Measurements from ENCODE around the gene CNIH1.
"Not testable (repeated sequence)": the region's sequence is repeated elsewhere in the genome, so short reads cannot be mapped to it uniquely, and the experiment has no call there.

CNIH1 gene

DNA sequence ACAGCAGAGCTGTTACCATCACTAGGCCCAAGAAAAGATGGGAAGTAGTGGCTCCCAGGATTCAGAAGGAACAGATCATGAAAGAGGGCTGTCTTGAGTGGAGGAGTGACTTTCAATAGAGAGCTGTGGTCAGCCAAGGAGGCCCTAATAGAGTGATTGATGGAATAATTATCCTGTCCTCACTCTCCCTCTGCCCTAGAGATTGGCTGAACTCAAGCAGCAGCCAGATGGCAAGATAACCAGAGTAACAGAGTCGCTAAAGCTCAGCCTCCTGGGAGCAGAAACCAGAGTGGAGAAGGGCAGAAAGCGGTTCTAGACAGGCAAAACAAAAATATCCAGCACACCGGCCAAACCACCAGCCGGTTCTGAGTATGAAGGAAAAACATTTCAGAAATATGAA is 24.5 kb upstream of the CNIH1 start:
- DNase-seq = peak; percentile 98

- DNase-seq = no peak
These were observed 20.9 kb upstream of the CNIH1 start for GRCh38 chr14:54462048-54462447.

- no peak for DNase-seq
These were observed 17.9 kb upstream of the CNIH1 start for GRCh38 chr14:54459106-54459505.

DNA sequence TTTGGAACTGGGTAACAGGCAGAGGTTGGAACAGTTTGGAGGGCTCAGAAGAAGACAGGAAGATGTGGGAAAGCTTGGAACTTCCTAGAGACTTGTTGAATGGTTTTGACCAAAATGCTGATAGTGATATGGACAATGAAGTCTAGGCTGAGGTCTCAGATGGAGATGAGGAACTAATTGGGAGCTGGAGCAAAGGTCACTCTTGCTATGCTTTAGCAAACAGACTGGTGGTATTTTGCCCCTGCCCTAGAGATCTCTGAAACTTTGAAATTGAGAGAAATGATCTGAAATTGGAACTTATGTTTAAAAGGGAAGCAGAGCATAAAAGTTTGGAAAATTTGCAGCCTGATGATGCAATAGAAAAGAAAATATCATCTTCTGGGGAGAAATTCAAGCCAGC is 17.4 kb upstream of the CNIH1 start:
- not testable (repeated sequence) for DNase-seq

GRCh38 chr14:54457609-54457996 is 16.4 kb upstream of the CNIH1 start:
- DNase-seq = no peak

DNA sequence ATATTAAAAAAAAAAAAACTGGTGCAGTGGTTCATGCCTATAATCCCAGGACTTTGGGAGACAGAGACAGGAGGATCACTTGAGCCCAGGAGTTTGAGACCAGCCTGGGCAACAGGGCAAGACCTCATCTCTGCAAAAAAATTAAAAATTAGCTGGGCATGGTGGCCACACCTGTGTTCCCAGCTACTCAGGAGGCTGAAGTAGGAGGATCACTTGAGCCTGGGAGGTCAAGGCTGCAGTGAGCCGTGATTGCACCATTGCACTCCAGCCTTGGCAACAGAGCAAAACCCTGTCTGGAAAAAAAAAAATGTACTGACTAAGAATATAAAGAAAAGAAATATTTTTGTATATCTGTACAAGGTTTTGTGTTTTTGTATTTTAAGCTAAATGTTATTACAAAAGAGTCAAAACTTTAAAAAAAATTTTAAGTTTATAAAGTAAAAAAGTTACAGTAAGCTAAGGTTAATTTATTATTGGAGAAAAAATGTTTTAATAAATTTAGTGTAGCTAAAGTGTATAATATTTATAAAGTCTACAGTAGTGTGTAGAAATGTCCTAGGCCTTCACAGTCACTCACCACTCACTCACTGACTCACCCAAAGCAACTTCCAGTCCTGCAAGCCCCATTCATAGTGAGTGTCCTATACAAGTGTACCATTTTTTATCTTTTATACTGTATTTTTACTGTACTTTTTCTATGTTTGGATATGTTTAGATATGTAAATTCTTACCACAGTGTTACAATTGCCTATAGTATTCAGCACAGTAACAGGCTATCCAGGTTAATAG is 15.8 kb upstream of the CNIH1 start:
- DNase-seq = not testable (repeated sequence)

GRCh38 chr14:54455363-54455762 is 14.2 kb upstream of the CNIH1 start:
- no peak for DNase-seq

DNA sequence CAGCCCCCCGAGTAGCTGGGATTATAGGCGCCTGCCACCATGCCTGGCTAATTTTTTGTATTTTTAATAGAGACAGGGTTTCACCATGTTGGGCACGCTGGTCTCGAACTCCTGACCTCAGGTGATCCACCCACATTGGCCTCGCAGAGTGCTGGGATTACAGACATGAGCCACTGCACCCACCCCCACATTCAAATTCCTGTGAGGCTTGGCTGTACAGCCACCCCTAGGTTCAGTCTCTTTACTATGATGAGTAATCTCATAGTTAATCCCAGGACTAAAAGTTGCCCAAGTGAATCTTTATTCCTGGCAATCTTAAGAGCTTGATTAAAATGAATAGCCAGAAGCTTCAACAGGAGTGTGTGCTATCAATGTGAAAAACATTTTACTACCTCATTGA is 12.8 kb upstream of the CNIH1 start:
- DNase-seq = not testable (repeated sequence)

GRCh38 chr14:54453252-54453651 is 12.1 kb upstream of the CNIH1 start:
- no peak for DNase-seq

DNA sequence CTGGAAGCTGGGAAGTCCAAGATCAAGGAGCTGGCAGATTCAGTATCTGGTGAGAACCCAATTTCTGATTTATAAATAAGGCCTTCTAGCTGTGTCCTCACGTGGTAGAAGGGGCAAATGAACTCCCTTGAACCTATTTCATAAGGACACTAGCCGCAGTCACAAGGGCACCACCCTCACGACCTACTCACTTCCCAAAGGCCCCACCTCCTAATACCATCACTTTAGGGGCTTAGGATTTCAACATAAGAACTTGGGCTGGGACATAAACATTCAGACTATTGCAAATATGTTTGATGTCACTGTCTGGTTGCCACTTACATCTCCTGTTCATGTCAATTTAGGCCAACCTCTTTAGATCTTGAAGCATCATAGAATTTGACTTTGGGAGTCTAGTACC is 10.8 kb upstream of the CNIH1 start:
- DNase-seq = no peak

- DNase-seq = no peak
These were observed 10.0 kb upstream of the CNIH1 start for GRCh38 chr14:54451121-54451601.

GRCh38 chr14:54450535-54450934 is 9.4 kb upstream of the CNIH1 start:
- DNase-seq = no peak

- no peak for DNase-seq
These were observed 6.1 kb upstream of the CNIH1 start for GRCh38 chr14:54447231-54447692.

DNA sequence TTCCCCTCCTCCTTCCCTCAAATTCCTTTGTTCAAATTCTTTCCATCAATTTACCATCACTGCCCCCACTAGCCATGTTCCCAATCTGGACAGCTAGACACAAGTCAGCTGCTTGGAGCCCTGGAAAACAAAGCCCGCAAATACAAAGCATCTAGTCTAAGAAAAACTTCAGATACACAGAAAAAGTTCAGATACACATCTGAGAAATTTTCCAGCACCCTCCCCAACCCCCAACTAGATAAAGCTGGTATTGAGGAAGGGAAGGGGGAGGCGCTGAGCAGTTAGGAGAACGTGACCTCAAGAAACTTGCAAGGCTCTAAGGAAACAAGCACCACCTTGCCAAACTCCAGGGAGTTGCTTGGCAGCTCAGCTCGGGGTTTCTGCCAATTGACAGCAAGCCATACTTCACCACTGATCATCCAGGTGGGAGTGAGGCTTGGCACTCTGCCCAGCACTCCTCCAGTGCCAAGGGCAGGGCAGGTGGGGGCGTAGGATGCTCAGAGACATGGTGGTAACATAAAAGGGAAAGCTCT is 5.1 kb upstream of the CNIH1 start:
- DNase-seq = no peak

GRCh38 chr14:54444681-54445080 is 3.5 kb upstream of the CNIH1 start:
- no peak for DNase-seq

DNA sequence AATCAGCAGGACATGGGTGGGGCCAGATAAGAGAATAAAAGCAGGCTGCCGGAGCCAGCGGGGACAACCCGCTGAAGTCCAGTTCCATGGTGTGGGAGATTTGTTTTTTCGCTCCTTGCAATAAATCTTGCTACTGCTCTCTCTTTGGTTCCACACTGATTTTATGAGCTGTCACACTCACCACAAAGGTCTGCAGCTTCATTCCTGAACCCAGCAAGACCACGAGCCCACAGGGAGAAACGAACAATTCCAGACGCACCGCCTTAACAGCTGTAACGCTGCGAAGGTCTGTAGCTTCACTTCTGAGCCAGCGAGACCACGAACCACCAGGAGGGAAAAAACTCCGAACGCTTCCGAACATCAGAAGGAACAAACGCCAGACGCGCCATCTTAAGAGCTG is 2.8 kb upstream of the CNIH1 start:
- DNase-seq = no peak

DNA sequence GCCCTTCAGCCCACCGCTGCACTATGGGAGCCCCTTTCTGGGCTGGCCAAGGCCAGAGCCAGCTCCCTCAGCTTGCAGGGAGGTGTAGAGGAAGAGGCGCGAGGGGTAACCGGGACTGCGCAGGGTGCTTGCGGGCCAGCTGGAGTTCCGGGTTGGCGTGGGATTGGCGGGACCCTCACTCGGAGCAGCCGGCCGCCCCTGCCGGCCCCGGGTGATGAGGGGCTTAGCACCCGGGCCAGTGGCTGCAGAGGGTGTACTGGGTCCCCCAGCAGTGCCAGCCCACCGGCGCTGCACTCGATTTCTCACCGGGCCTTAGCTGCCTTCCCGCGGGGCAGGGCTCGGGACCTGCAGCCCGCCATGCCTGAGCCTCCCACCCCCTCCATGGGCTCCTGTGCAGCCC is 1.8 kb upstream of the CNIH1 start:
- DNase-seq = not testable (repeated sequence)

DNA sequence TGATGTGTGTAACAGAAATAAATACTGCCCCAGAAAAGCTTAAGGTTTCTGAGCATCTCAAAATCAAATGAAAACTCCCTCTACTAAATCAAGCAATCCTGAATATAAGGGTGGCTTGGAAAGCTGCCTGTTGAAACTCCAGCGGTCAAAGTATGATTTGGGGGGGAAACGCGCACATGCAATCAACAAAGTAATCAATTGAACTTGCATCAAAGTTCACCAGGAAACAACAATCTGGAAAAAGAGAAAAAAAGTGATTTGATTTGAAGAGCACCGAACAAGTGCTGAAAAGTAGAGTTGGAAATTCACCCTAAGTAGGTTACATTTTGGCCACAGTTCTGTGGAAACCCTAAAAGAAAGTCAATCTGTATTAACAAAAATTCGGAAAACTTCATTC is 700 bp downstream of the CNIH1 start:
- DNase-seq = no peak

DNA sequence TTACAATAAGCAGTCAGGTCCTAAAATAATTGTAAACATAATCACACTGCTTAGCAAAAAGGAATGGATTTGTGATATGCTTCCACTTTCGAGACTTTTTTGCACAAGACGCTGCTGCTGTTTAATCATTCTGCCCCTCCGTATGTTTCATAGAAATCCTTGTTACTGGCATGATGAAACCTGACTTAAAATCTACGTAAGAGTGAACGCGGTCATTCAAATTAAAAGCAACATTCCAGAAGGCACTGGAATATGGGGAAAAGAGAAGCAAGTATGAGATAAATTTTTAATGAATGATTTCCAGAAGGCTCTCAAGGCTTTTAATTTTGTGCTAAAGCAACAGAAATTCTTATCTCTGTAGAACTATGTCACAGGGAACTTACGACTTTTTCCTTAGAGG is 1.1 kb downstream of the CNIH1 start:
- DNase-seq = no peak

DNA sequence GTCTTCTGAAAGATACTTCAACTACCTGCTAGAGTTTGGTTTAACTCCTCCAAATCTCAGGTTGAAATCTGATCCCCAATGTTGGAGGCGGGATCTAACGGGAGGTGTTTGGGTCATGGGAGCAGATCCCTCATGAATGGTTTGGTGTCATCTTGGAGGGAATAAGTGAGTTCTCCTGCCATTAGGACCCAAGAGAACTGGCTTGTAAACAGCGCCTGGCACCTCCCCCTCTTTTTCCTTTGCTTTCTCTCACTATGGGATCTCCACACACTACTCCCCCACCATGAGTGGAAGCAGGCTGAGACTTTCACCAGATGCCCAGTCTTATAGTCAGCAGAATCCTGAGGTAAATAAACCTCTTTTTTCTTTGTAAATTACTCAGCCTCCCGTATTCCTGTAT is 2.5 kb downstream of the CNIH1 start:
- no peak for DNase-seq

GRCh38 chr14:54437954-54438353 is 3.2 kb downstream of the CNIH1 start:
- DNase-seq = not testable (repeated sequence)

DNA sequence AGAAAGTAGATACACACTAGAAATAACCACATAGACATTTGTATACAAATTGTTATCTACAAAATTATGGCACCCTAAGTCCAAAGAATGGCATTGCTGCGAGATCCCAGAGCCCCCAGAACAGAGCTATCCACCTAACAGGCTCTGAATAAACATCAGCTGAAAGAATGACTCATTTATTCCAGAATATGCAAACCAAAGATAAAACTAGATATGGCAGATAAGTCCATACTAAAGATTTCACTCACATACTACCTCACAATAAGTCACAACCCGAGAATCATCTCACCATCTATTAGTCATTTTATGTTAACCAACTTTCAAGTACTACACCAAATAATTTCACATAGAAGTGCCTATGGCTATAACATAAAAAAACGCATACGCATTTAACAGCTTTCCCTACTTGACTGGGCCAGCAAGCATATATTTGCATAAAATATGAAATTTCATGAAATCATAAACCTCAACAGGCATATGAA is 5.6 kb downstream of the CNIH1 start:
- DNase-seq = no peak

GRCh38 chr14:54428527-54428926 is 12.6 kb downstream of the CNIH1 start:
- DNase-seq = no peak

DNA sequence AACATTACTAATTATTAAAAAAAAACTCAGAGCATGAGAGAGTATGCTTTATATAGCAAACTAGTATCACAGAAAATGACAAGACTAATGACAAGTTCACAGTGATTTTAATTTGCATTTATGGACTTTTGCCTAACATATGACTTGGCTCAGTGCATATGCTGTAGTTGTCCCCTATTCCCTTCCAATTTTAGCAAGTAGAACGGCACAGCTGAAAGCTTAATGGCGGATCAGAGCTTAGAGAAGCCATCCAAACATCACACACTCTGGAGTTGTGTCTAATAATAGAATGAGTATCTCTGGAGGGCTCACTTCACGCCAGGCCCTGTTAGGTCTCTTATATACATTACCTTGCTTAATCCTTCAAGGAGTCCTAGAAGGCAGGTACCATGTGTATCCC is 13.3 kb downstream of the CNIH1 start:
- DNase-seq = no peak

Measured in NCI-H524 treated with DMSO at 0.1 percent for 48 hours (cell line).